GM18873 (cell line): ENCODE measurements around the gene FNBP1L.
"Not testable (repeated sequence)": the region's sequence is repeated elsewhere in the genome, so short reads cannot be mapped to it uniquely, and the experiment has no call there.

Experiments
- ATAC-seq: cut with Tn5 transposase; IDR thresholded peaks from one replicate; pipeline ENCODE4 v1.9.1; 2021; ENCODE audit warnings: mild to moderate bottlenecking, moderate library complexity, moderate number of reproducible peaks; ENCODE audit not compliant: unreplicated experiment, low FRiP score

The FNBP1L gene

DNA sequence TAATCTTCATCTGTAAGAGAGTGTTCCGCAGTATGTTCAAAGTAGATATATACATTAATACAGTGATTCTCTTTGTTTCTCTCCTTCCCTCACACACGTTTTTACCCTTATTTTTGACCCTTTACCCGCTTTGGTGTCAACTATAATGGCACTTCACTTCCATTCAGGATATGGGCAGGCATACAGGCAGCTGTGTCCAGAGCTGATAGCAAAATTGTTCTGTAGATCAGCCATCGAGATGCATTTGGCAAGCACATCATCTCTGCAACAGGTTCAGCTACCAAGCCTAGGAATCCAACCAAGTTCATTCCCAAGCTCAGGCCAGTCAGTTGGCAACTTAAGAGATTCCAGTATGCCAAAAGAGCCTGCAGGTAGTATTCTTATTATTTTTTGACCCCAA is 74.8 kb downstream of the FNBP1L start:
- ATAC-seq: no peak

- ATAC-seq: no peak
Observed at GRCh38 chr1:93525431-93525830, 77.5 kb downstream of the FNBP1L start.

- ATAC-seq: no peak
Observed at GRCh38 chr1:93526431-93526830, 78.5 kb downstream of the FNBP1L start.

GRCh38 chr1:93528412-93528811 is 80.5 kb downstream of the FNBP1L start:
- no peak for ATAC-seq

- ATAC-seq: no peak
Observed at GRCh38 chr1:93531193-93531592, 83.3 kb downstream of the FNBP1L start.

DNA sequence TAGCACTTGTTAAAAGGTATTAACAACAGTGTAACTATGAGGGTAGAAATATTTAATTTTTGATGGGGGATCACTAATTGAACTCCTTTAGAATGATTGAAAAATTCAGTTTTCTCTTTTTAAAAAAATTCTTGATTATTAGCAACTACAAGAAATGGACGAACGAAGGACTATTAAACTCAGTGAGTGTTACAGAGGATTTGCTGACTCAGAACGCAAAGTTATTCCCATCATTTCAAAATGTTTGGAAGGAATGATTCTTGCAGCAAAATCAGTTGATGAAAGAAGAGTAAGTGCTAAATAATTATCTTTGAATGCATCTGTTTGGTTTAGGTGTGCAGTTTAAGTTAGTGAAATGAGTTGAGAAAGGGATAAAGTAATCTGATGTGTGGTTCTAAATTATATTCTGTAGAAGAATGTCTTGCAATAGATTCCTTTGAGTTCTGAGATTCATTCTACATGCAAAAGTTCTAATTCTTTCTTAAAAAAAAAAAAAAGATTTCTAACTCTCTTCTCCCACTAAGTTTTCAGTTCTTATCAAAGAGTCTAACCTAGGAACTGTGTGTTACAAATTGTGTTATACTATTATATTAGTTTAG is 85.0 kb downstream of the FNBP1L start:
- ATAC-seq: no peak

DNA sequence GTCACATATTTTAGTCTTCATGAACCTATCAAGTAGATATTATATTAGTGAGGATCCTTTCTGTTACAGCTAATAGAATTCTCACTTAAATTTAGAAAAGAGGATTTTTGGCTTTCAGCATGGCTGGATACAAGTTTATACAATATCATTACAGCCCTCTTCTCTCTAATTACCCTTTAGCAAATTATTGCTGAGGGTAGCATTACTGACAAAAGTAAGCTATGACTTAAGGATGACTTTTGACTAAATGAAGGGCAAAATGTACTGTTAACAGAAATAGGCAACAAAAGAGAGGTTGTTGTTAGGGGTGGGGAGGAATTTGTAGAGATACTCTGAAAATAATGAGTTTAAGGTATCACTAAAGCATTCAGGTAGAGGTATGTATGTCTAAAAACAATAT is 85.8 kb downstream of the FNBP1L start:
- ATAC-seq: no peak

- ATAC-seq: no peak
Observed at GRCh38 chr1:93537396-93537795, 89.5 kb downstream of the FNBP1L start.

- ATAC-seq: no peak
Observed at GRCh38 chr1:93537924-93538323, 90.0 kb downstream of the FNBP1L start.

GRCh38 chr1:93541045-93541444 is 93.1 kb downstream of the FNBP1L start:
- ATAC-seq: no peak

GRCh38 chr1:93542398-93542797 is 94.5 kb downstream of the FNBP1L start:
- no peak for ATAC-seq

DNA sequence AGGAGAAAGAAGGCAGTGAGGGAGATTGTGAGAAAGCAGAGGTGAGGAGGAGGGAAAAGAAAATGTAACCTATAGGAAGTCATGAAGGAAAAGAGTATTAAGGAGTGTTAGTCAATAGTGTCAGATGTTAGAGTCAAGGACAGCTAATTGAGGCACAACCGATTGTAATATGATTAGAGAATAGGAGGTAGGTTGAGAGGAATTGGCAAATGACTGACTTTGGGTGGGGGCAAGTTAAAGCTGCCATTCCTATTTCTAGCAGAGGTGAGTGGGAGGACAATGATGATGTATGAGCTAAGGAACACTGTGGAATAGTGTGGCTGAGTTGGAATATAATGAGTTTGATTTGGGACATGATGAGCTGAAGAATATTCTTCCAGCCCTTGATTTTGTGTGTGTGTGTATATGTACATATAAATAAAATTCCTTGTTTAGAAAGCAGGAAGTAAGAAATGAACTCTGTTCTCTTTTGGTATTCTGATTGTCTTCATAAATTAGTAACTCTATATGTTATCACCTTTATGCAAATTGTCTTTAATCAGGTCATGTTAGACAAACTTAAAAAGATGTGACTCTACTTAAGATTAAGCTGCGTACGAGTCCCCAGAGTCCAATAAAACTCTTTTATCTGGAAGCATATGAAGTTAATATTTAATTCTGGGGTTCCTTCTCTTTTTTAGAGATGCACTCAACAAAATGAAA is 98.4 kb downstream of the FNBP1L start:
- no peak for ATAC-seq

- ATAC-seq: no peak
Observed at GRCh38 chr1:93549131-93549530, 101.2 kb downstream of the FNBP1L start.

DNA sequence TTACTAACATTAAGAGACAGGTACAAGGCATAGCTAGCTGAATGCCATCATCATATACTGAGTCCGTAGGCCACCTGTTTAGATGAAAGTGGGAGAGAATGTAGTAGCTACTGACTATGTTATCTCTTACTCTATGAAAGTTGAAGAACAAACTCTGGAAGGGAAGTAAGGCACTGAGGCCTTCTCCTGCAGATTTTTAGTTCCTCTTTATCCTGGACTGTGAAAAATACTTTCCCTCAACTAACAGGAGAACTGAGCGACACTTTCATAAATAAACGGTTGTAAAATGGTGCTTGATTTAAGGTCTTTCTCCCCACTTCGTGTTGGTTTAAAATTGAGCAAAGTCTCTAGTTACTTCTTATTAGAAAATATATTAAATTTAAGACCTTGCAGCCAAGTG is 101.9 kb downstream of the FNBP1L start:
- ATAC-seq: no peak

GRCh38 chr1:93552741-93553455 is 105.0 kb downstream of the FNBP1L start:
- no peak for ATAC-seq

- not testable (repeated sequence) for ATAC-seq
Observed at GRCh38 chr1:93553886-93554490, 106.1 kb downstream of the FNBP1L start.

- no peak for ATAC-seq
Observed at GRCh38 chr1:93554883-93555872, 107.3 kb downstream of the FNBP1L start.

- no peak for ATAC-seq
Observed at GRCh38 chr1:93556291-93556690, 108.4 kb downstream of the FNBP1L start.

DNA sequence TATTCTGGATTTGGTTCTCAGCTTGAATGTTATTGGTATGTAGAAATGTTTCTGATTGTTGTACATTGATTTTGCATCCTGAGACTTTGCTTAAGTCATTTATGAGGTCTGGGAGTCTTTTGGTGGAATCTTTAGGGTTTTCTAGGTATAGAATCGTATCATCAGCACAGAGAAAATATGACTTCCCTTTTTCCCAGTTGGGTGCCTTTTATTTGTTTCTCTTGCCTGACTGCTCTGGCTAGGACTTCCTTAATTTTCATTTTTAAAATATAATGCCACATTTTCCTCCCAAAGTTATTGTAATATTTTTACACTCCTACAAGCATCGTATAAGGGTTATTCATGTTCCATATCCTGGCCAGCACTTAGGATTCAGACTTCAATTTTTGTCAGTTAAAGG is 111.1 kb downstream of the FNBP1L start:
- ATAC-seq: no peak

DNA sequence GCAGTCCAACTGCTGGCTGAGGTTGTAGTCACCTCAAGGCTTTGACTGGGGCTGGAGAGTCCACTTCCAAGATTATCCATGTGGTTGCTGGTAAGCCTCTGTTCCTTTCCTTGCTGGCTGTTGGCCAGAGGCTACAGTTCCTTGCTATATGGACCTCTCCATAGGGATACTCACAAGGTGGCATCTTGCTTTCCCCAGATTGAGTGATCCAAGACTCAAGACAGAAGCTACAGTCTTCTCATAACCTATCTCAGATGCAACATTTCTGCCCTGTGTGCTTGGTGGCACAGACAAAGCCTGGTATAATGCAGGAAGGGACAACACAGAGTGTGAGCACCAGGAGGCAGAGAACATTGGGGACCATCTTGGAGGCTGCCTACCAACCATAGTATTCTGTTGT is 111.8 kb downstream of the FNBP1L start:
- no peak for ATAC-seq
